AG10803 (cell line): ENCODE measurements around the gene KCNJ13.
A peak's percentile ranks its signal among the peaks of the same experiment; 100 is the strongest.

Experiments used
- DNase-seq: peaks from one replicate; pipeline ENCODE4 v3.0.0; 2010; ENCODE audit warnings: low read depth
- H3K4me3 ChIP-seq: 2 replicates; pipeline ENCODE4 v1.5.1; 2011; ENCODE audit warnings: mild to moderate bottlenecking, low read length, control low read depth
- CTCF ChIP-seq: conservative IDR thresholded peaks from 2 replicates; pipeline ENCODE4 v1.5.1; 2011; ENCODE audit warnings: mild to moderate bottlenecking, low read length, control low read depth, inconsistent platforms

The KCNJ13 gene

GRCh38 chr2:232776435-232776834 lies at the start of gene KCNJ13:
TSS of gene KCNJ13 (minus strand) at chr2:232776565. CDS start at chr2:232771362, 5,203 bp downstream.
- H3K4me3 ChIP-seq: no peak within 1 kb of the TSS
- DNase-seq: peak; percentile 1
- no peak for TF ChIP-seq CTCF

- no peak overlapping the region for H3K4me3 ChIP-seq
- DNase-seq: no peak
- TF ChIP-seq CTCF: no peak
Measured at GRCh38 chr2:232817756-232818155, 41.4 kb upstream of the KCNJ13 start.

GRCh38 chr2:232816657-232817056 lies 40.3 kb upstream of the KCNJ13 start:
- no peak for TF ChIP-seq CTCF
- no peak overlapping the region for H3K4me3 ChIP-seq
- DNase-seq: no peak

GRCh38 chr2:232815569-232815968 lies 39.2 kb upstream of the KCNJ13 start:
- no peak overlapping the region for H3K4me3 ChIP-seq
- no peak for DNase-seq
- no peak for TF ChIP-seq CTCF

- no peak for DNase-seq
- no peak for TF ChIP-seq CTCF
- H3K4me3 ChIP-seq: no peak overlapping the region
Measured at GRCh38 chr2:232810444-232810843, 34.1 kb upstream of the KCNJ13 start.

GRCh38 chr2:232809349-232810124 lies 33.2 kb upstream of the KCNJ13 start:
- TF ChIP-seq CTCF: no peak
- DNase-seq: no peak

GRCh38 chr2:232802091-232802490 lies 25.7 kb upstream of the KCNJ13 start:
- TF ChIP-seq CTCF: no peak
- no peak for DNase-seq
- H3K4me3 ChIP-seq: no peak overlapping the region

More at GRCh38 chr2:232809349-232810124, 33.2 kb upstream of the KCNJ13 start:
- no peak overlapping the region for H3K4me3 ChIP-seq
